H1 (cell line): ENCODE measurements around the gene TOP3B.

ENCODE experiments used
- POLR2A ChIP-seq, 2 experiments: IDR thresholded peaks; 1 replicate in 1 of 2; 2 replicates in 1 of 2; pipeline ENCODE4 v1.6.1; 2011; ENCODE audit warnings: low read depth in 2 of 2, low read length in 2 of 2, mild to moderate bottlenecking in 2 of 2; ENCODE audit errors: control extremely low read depth in 1 of 2
- POLR2AphosphoS5 ChIP-seq: IDR thresholded peaks from 2 replicates; pipeline ENCODE4 v1.6.1; 2011; ENCODE audit warnings: low read depth, low read length
- TF ChIP-seq, protein P1 (sequence below), 3 experiments: IDR thresholded peaks; 1 replicate in 2 of 3; 2 replicates in 1 of 3; pipeline versions ENCODE4 v1.5.1 to v1.6.1; 2011; ENCODE audit warnings: low read length in 3 of 3, mild to moderate bottlenecking in 3 of 3, inconsistent platforms in 2 of 3, low read depth in 1 of 3, moderate library complexity in 1 of 3; ENCODE audit not compliant: insufficient read depth in 1 of 3; ENCODE audit errors: control extremely low read depth in 1 of 3

DNA sequence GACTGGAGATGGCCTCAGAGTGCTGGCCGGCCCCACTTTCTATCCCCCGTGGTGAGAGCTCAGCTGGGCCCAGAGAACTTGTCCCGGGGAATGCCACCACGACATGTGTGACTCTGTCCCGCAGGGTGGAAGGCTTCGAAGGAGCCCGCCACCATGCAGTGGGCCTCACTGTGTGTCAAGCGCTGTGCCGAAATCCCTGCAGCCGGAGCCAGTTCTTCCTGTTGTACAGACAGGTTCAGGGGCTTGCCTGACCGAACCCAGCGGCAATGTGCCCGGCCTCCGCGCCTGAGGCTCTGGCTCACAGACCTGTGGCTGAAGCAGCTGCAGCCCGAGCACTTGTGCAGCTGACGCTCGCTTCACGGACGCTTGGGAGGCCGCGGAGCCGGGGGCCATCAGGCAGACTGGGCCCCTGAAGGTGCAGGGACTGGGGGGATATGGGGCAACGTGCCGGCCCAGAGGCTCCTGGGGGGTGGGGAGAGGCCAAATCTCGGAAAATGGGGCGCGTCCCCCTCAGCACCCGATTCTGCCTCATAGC is 30.6 kb downstream of the TOP3B start:
- TF ChIP-seq POLR2A (IDR thresholded peaks at IDR 0.05; ENCODE audit: control extremely low read depth in 1 of 2, low read depth in 2 of 2, low read length in 2 of 2) (no peak), POLR2AphosphoS5 (no peak)
- TF ChIP-seq, protein P1, sequence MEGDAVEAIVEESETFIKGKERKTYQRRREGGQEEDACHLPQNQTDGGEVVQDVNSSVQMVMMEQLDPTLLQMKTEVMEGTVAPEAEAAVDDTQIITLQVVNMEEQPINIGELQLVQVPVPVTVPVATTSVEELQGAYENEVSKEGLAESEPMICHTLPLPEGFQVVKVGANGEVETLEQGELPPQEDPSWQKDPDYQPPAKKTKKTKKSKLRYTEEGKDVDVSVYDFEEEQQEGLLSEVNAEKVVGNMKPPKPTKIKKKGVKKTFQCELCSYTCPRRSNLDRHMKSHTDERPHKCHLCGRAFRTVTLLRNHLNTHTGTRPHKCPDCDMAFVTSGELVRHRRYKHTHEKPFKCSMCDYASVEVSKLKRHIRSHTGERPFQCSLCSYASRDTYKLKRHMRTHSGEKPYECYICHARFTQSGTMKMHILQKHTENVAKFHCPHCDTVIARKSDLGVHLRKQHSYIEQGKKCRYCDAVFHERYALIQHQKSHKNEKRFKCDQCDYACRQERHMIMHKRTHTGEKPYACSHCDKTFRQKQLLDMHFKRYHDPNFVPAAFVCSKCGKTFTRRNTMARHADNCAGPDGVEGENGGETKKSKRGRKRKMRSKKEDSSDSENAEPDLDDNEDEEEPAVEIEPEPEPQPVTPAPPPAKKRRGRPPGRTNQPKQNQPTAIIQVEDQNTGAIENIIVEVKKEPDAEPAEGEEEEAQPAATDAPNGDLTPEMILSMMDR (IDR thresholded peaks at IDR 0.05; ENCODE audit: control extremely low read depth in 1 of 3, insufficient read depth in 1 of 3, low read depth in 1 of 3, low read length in 3 of 3), result no peak
